Measurements from ENCODE around the gene NIF3L1. TPM values are rescaled to one million over a fixed set of nuclear protein-coding genes. Genes with fewer than 3 reads are reported as not detected.
"Not testable (repeated sequence)": the region's sequence is repeated elsewhere in the genome, so short reads cannot be mapped to it uniquely, and the experiment has no call there.

The NIF3L1 gene
- total RNA-seq, 2 donors from 2014 or later, result 11.9 to 15.9 TPM

- DNase-seq (ENCODE audit: low spot score) (no peak), ATAC-seq (ENCODE audit: insufficient number of reproducible peaks, low FRiP score, low read depth) (no peak)
- peaks cover 35% of the 10 kb centered on the region for H3K36me3 ChIP-seq
- no peak for TF ChIP-seq CTCF (IDR thresholded peaks at IDR 0.05)
- H3K27ac ChIP-seq, result no peak overlapping the region
- H3K27me3 ChIP-seq (replicated peaks; ENCODE audit: insufficient read depth), result no peaks in the 10 kb centered on the region
- no peaks in the 10 kb centered on the region for H3K9me3 ChIP-seq
- no peak overlapping the region for H3K4me3 ChIP-seq
- H3K4me1 ChIP-seq (ENCODE audit: control insufficient read depth in 1 of 2, low read depth in 2 of 2), result no peaks in the 10 kb centered on the region
These were observed 11.7 kb upstream of the NIF3L1 start for GRCh38 chr2:200877443-200877842.

- H3K4me3 ChIP-seq, result no peak overlapping the region
- H3K36me3 ChIP-seq, result peaks cover 35% of the 10 kb centered on the region
- H3K4me1 ChIP-seq (ENCODE audit: control insufficient read depth in 1 of 2, low read depth in 2 of 2), result no peaks in the 10 kb centered on the region
- no peak overlapping the region for H3K27ac ChIP-seq
- H3K9me3 ChIP-seq, result no peaks in the 10 kb centered on the region
- TF ChIP-seq CTCF (IDR thresholded peaks at IDR 0.05), result no peak
- no peaks in the 10 kb centered on the region for H3K27me3 ChIP-seq (replicated peaks; ENCODE audit: insufficient read depth)
- no peak for DNase-seq (ENCODE audit: low spot score)
- ATAC-seq (ENCODE audit: insufficient number of reproducible peaks, low FRiP score, low read depth), result no peak
These were observed 10.8 kb upstream of the NIF3L1 start for GRCh38 chr2:200878289-200878880.

GRCh38 chr2:200881715-200882249, 7.4 kb upstream of the NIF3L1 start:
- not testable (repeated sequence) for ATAC-seq (ENCODE audit: insufficient number of reproducible peaks, low FRiP score, low read depth); H3K4me1 ChIP-seq (ENCODE audit: control insufficient read depth in 1 of 2, low read depth in 2 of 2); H3K9me3 ChIP-seq; H3K27ac ChIP-seq; DNase-seq (ENCODE audit: low spot score); H3K4me3 ChIP-seq; H3K27me3 ChIP-seq (replicated peaks; ENCODE audit: insufficient read depth)
- H3K36me3 ChIP-seq, result peaks cover 33% of the 10 kb centered on the region

- DNase-seq (ENCODE audit: low spot score) (no peak), ATAC-seq (ENCODE audit: insufficient number of reproducible peaks, low FRiP score, low read depth) (no peak)
- Histone ChIP-seq H3K9me3 (no peaks in the 10 kb centered on the region), H3K4me1 (ENCODE audit: control insufficient read depth in 1 of 2, low read depth in 2 of 2) (no peaks in the 10 kb centered on the region), H3K27ac (no peak overlapping the region), H3K4me3 (no peak overlapping the region), H3K36me3 (peaks cover 33% of the 10 kb centered on the region), H3K27me3 (replicated peaks; ENCODE audit: insufficient read depth) (no peaks in the 10 kb centered on the region)
- TF ChIP-seq CTCF (IDR thresholded peaks at IDR 0.05), result no peak
These were observed 10.3 kb downstream of the NIF3L1 start for GRCh38 chr2:200899482-200899881.

GRCh38 chr2:200901459-200902072, 12.4 kb downstream of the NIF3L1 start:
- Histone ChIP-seq H3K36me3 (peaks cover 24% of the 10 kb centered on the region), H3K9me3 (no peaks in the 10 kb centered on the region), H3K27ac (no peak overlapping the region), H3K4me3 (no peak overlapping the region), H3K27me3 (replicated peaks; ENCODE audit: insufficient read depth) (no peaks in the 10 kb centered on the region), H3K4me1 (ENCODE audit: control insufficient read depth in 1 of 2, low read depth in 2 of 2) (no peaks in the 10 kb centered on the region)
- DNase-seq (ENCODE audit: low spot score) (peak; percentile 36), ATAC-seq (ENCODE audit: insufficient number of reproducible peaks, low FRiP score, low read depth) (peak; percentile 73)
- TF ChIP-seq CTCF (IDR thresholded peaks at IDR 0.05), result peak; percentile 71
